NCI-H128 (cell line): ENCODE data around the gene UNC80.

ENCODE experiments used
- DNase-seq: peaks from one replicate; lab custom pipeline; 2025; ENCODE audit not compliant: unreplicated experiment; lab: John Stamatoyannopoulos, UW

UNC80 gene

GRCh38 chr2:210004881-210005280, 233.2 kb downstream of the UNC80 start:
- no peak for DNase-seq

GRCh38 chr2:210007895-210008294, 236.3 kb downstream of the UNC80 start:
- DNase-seq: no peak

GRCh38 chr2:210009126-210009525, 237.5 kb downstream of the UNC80 start:
- no peak for DNase-seq

GRCh38 chr2:210009896-210010295, 238.3 kb downstream of the UNC80 start:
- no peak for DNase-seq

GRCh38 chr2:210020138-210020537, 248.5 kb downstream of the UNC80 start:
- DNase-seq: no peak

- DNase-seq: no peak
These were observed 251.2 kb downstream of the UNC80 start for GRCh38 chr2:210022824-210023223.

GRCh38 chr2:210027608-210028007, 256.0 kb downstream of the UNC80 start:
- DNase-seq: no peak

GRCh38 chr2:210028178-210028577, 256.5 kb downstream of the UNC80 start:
- no peak for DNase-seq

GRCh38 chr2:210034087-210034683, 262.6 kb downstream of the UNC80 start:
- no peak for DNase-seq

GRCh38 chr2:210035679-210036078, 264.0 kb downstream of the UNC80 start:
- no peak for DNase-seq

- DNase-seq: no peak
These were observed 266.4 kb downstream of the UNC80 start for GRCh38 chr2:210038078-210038477.

- no peak for DNase-seq
These were observed 275.3 kb downstream of the UNC80 start for GRCh38 chr2:210046851-210047500.
